GM21723 (cell line): ENCODE data around the gene RCSD1.
"Not testable (repeated sequence)": the region's sequence is repeated elsewhere in the genome, so short reads cannot be mapped to it uniquely, and the experiment has no call there.

Source experiments
- ATAC-seq: cut with Tn5 transposase; IDR thresholded peaks from one replicate; pipeline ENCODE4 v1.9.1; 2021; ENCODE audit warnings: mild to moderate bottlenecking, moderate library complexity; ENCODE audit not compliant: unreplicated experiment

RCSD1 gene

GRCh38 chr1:167629681-167630567 lies at the start of gene RCSD1:
Gene RCSD1, plus strand, starts transcription at chr1:167630232. Its CDS starts 192 bp downstream, at chr1:167630424.
- ATAC-seq, result peak; percentile 30

DNA sequence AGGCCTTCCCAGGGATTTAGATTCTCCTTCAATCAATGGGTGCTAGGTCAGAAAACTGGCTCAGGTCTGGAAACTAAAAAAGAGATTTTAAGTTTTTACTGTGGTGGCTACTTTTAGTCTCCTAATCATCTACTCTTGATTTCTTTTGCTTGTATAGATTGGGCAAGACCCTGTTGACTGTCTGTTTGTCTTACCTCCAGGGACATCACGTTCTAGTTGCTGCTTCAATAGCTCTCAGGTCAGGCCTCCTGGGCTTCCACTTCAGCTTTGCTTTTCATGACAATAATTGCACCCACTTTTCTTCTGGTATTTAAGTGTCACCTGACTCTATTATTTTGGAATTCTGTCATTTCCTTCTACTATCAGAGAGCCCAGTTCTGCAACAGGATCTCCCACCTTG lies 48.0 kb upstream of the RCSD1 start:
- ATAC-seq, result no peak

- ATAC-seq, result no peak
These were observed 47.3 kb upstream of the RCSD1 start for GRCh38 chr1:167582722-167583121.

DNA sequence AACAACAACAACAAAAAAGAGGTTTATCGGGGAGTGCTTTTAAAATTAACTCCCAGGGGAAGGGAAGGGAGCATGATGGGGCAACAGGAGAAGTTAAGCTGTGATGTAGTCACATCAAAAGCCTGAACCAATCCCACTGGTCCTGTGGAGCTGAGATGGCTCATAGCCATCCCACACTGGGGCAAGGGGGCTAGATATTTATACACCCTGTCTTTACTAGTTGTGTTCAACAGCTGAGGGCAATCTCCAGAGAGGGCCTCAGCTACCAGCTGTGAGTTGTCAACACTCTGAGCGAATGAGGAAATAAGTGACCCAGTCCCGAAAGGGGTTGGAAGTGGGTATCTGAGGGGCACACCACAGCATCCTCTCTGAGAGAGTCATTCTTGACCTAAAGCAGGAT lies 45.5 kb upstream of the RCSD1 start:
- ATAC-seq, result no peak

DNA sequence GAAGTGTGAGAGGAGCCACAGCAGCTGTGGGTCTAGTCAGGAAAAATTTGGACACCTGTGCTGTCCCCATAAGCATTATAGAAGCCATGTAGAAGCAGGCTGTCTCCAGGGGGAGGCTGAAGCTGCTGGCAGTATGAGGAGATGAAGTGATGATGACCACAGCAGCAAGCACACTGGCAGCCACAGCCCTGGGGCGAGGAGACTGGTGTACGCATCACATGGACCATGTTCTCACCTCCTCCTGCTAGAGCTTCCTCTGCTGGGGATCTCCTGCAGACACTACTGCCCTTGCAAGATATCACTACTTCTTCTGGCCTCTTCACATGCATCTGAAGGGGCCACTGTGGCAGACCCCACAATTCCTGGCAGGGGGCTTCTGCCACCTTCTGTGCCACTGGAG lies 42.7 kb upstream of the RCSD1 start:
- ATAC-seq, result no peak

DNA sequence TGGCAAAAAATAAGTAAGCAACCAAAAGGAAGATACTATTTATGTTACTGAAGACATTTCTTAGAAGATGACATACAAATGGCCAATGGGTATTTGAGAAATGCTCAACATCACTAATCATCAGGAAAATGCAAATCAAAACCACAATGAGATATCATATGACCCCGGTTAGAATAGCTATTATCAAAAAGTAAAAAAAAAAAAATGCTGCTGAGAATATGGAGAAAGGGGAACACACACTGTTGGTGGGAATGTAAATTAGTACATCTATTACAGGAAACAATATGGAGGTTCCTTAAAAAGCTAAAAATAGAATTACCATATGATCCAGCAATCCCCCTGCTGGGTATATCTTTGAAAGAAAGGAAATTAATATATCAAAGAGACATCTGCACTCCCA lies 42.2 kb upstream of the RCSD1 start:
- ATAC-seq, result no peak

- no peak for ATAC-seq
These were observed 41.7 kb upstream of the RCSD1 start for GRCh38 chr1:167588361-167588760.

DNA sequence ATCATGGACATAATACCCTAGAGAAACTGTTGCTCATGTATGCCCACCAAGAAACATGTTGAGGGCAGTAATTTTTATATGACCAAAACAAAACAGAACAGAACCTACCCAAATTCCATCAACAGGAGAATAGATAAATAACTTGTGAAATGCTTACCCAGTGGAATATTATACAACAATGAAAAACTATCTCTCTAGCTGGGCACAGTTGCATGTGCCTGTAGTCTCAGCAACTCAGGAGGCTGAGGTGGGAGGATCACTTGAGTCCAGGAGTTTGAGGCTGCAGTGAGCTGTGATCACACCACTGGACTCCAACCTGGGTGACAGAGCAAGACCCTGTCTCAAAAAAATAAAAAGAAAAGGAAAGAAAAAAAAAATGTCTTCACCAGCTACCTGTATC lies 37.6 kb upstream of the RCSD1 start:
- no peak for ATAC-seq

GRCh38 chr1:167593860-167594259 lies 36.2 kb upstream of the RCSD1 start:
- no peak for ATAC-seq

DNA sequence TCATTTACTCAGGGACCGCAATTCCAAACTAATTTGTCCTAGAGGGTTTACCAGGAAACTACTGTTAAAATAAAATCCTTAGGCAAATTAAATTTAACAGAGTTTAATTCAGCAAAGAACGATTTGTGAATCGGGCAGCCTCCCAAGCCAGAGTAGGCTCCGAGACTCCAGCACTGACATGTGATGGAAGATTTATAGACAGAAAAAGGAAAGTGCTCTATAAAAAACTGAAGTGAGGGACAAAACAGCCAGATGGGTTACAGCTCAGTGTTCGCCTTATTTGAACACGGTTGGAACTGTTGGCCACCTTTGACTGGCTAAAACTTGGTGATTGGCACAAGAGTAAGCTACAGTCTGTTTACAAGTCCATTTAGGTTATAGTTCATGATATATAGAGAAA lies 35.2 kb upstream of the RCSD1 start:
- ATAC-seq, result no peak

GRCh38 chr1:167599957-167600581 lies 30.0 kb upstream of the RCSD1 start:
- peak; percentile 90 for ATAC-seq

DNA sequence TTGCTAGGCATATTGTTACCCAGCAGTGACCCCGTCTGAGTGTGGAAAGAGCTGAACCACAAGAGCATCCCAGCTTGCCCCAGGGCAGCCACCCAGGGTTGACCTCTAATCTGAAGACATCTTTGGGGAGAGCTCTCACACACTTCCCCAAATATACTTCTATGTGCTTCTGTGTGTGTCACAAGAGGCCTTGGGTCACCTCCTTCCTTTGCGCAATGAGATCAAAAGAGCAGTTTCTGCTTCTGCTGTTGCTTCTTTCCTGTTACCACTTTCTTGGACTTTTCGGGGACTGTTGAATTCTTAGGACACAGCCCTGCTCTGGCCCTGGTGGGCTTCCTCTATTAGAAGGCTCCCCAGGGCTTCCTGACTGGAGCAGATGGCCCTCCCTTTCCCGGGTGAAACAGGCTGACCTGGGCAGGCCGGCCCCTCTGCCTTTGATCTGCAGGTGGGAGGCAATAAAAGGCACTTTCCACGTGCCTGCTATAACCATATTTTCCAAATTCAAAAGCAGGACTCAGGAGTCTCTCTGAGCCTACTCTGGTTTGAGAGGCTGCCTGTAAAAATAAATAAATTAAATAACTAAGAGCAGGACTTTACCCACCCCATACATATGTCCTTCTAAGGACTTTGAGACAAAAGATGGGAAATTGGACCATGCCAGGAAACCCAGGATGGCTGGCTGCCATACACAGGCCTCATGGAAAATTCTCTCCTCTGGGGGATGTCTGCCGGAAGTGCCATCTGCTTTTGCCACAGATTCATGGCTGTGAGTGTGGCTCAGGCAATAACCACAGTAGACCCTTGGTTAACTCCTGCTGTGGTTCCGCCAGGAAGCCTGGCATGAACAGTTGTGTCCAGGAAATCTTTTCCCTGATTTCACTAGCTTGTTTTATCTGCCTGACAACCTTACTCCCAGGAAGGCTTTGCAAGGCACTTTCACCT lies 28.3 kb upstream of the RCSD1 start:
- ATAC-seq, result no peak

DNA sequence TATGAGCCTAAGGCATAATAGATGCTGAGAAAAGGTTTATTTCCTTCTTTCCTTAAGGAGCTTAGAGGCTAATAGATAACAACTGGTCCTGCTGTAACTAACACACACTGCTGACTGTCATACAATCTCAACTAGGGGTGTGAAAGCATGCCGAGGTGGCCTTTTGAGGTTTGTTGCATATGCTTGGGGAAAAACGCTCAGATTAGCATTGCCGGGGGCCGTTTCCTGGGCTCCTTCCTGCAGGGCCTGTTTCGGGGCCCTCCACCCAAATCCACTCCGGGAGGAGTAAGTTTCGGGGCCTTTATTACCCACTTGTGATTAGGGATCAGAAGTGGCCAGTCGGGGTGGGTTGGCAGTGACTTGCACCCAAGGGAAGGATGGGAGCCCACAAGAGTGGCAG lies 27.2 kb upstream of the RCSD1 start:
- ATAC-seq, result no peak

DNA sequence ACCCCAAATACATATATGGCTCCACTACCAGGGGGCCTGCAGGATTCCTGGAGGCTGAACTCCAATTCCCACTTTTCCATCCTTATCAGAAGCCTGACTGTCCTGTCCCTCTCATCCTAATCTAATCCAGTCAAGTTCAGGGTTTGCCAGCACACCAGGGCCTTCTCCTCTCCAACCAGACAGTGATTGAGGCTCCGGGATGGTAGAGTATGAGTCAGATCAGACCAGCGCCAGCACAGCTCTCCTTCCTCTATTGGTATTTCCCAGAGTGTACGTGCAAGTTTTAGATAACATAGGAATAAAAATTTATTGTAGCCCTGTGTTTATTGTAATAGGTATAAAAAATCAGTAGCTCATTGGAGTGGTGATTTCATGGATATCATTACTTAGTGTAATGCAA lies 24.5 kb upstream of the RCSD1 start:
- ATAC-seq, result no peak

DNA sequence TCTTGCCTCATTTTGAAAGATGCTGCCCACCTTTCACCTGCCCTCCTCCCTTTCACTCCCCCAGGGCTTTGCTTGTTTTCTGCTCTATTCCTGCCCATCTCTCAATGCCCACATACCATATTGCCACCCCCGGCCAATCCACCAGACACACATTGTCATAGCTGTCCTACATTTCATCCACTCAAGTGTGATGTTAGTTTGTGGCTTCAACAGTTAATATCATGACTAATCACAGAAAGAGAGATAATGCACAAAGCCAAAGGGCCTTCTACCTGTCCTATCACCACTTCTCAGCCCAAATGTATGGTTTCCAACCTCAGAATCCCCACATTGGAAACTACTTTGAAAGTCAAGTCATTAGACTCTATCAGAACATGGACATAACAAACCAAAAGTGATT lies 18.0 kb upstream of the RCSD1 start:
- no peak for ATAC-seq

DNA sequence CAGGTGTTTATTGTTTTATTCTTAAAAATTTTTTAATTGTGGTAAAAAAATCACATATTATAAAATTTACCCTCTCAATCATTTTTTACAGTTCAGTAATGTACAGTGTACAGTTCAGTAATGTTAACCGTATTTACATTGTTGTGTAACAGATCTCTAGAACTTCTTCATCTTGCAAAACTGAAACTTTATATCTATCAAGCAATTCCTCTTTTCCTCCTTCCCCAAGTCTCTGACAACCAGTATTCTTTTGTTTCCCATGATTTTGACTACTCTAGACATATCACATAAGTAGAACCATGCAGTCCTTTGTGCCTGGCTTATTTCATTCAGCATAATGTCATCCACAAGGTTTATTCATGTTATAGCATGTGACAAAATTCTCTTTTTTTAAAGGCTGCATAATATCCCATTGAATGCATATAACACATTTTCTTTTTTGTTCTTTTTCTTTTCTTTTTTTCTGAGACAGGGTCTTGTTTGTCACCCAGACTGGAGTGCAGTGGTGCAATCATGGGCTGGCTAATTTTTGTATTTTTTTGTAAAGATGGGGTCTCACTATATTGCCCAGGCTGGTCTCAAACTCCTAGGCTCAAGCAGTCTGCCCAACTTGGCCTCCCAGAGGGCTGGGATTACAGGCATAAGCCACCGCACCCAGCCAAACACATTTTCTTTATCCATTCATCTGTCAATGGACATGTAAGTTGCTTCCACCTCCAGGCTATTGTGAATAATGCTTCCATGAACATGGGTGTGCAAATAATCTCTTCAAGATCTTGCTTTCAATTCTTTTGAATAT lies 17.2 kb upstream of the RCSD1 start:
- no peak for ATAC-seq

- ATAC-seq, result not testable (repeated sequence)
These were observed 16.0 kb upstream of the RCSD1 start for GRCh38 chr1:167613984-167614383.

- ATAC-seq, result no peak
These were observed 15.2 kb upstream of the RCSD1 start for GRCh38 chr1:167614851-167615250.

DNA sequence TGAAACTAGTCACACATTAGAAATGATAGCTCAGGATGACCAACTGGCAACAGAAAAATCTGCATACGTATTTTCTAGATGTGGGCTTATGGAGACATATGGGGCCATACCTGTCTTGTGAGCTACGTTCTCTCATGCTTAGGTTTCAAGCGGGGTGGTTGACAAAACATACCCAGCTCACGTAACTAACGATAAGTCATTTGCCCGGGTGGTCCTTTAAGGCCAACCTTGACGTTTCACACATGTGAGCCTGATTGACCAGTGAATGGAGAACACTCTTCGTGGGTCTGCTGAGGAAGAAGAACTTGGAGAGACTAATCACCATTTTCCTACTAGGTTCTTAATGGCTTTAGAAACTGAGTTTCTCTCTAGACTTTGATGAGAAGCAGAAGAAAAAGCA lies 13.5 kb upstream of the RCSD1 start:
- ATAC-seq, result no peak
